GM12878 (cell line): ENCODE measurements around the gene MAP1LC3A. TPM values are rescaled to one million over a fixed set of nuclear protein-coding genes. Genes with fewer than 3 reads are reported as not detected.
A peak's percentile ranks its signal among the peaks of the same experiment; 100 is the strongest.

ENCODE experiments used
- ATAC-seq: fragments of 200-7000 bp; cut with Tn5 transposase; 3 replicates; pipeline ENCODE4 v1.9.1; 2020; ENCODE audit warnings: mild to moderate bottlenecking, moderate library complexity
- BruUV-seq: library from RNA; stranded (reverse); fragments of 400-500 nt; replicated peaks from 2 replicates; lab custom pipeline; 2021; lab: Mats Ljungman, UMichigan
- CTCF ChIA-PET: fragments of 300-600 bp; sonication (Branson Sonifier 250); formaldehyde crosslinking; extraction: SDS; loops from one replicate; lab custom pipeline; 2021; ENCODE audit warnings: inconsistent platforms; lab: Yijun Ruan, JAX
- POLR2A ChIA-PET: fragments of 350-600 bp; formaldehyde crosslinking; extraction: SDS; loops from one replicate; lab custom pipeline; 2021; ENCODE audit warnings: inconsistent platforms; lab: Charles Lee
- RAD21 ChIA-PET: fragments of 300-600 bp; sonication (Branson Sonifier 250); formaldehyde crosslinking; loops from one replicate; lab custom pipeline; 2023; ENCODE audit warnings: antibody characterized with exemption; ENCODE audit not compliant: unreplicated experiment; lab: Charles Lee
- SMC1A ChIA-PET: fragments of 300-600 bp; sonication (Branson Sonifier 250); formaldehyde crosslinking; loops from one replicate; lab custom pipeline; 2023; ENCODE audit not compliant: unreplicated experiment, uncharacterized antibody; lab: Charles Lee
- DNase-seq: peaks from one replicate; pipeline ENCODE4 v3.0.0-alpha.2; 2011; ENCODE audit warnings: low read depth, low spot score
- FAIRE-seq: peaks from 3 replicates; lab custom pipeline; 2011; peaks lifted over from hg19 to GRCh38; lab: Jason Lieb, UNC
- H2AFZ ChIP-seq: 2 replicates; pipeline ENCODE4 v1.6.0; 2011; ENCODE audit warnings: low read depth, low read length, control low read depth; ENCODE audit not compliant: control insufficient read depth
- H3K27ac ChIP-seq: 2 replicates; pipeline ENCODE4 v1.5.1; 2011; ENCODE audit warnings: control low read depth; ENCODE audit not compliant: control insufficient read depth, insufficient read depth
- H3K27me3 ChIP-seq, 2 experiments: replicated peaks in 1 of 2; 2 replicates each; pipeline versions ENCODE4 v1.6.0 to v1.6.1; 2011; ENCODE audit warnings: low read length in 1 of 2; ENCODE audit not compliant: control insufficient read depth in 2 of 2, insufficient read depth in 2 of 2
- H3K36me3 ChIP-seq, 2 experiments: 2 replicates each; pipeline ENCODE4 v1.5.1; 2011; ENCODE audit warnings: low read length in 1 of 2; ENCODE audit not compliant: control insufficient read depth in 2 of 2, insufficient read depth in 2 of 2
- H3K4me1 ChIP-seq: 2 replicates; pipeline ENCODE4 v1.6.1; 2011; ENCODE audit warnings: mild to moderate bottlenecking, low read length, moderate library complexity, mixed read lengths; ENCODE audit not compliant: control insufficient read depth, insufficient read depth
- H3K4me2 ChIP-seq: 2 replicates; pipeline ENCODE4 v1.6.0; 2011; ENCODE audit warnings: control low read depth; ENCODE audit not compliant: control insufficient read depth, insufficient read depth
- H3K4me3 ChIP-seq: fragments of 200-600 bp; sonication (generic); 2 replicates; pipeline ENCODE4 v1.5.1; 2016
- H3K79me2 ChIP-seq: 2 replicates; pipeline ENCODE4 v1.6.0; 2011; ENCODE audit warnings: low read length; ENCODE audit not compliant: control insufficient read depth, insufficient read depth
- H3K9ac ChIP-seq: 2 replicates; pipeline ENCODE4 v1.8.0; 2011; ENCODE audit warnings: low read length, control low read depth, mixed read lengths; ENCODE audit not compliant: control insufficient read depth, insufficient read depth
- H3K9me3 ChIP-seq: replicated peaks from 3 replicates; pipeline ENCODE4 v1.5.1; 2011; ENCODE audit warnings: mild to moderate bottlenecking, low read length; ENCODE audit not compliant: control insufficient read depth, insufficient read depth
- H4K20me1 ChIP-seq: 2 replicates; pipeline ENCODE4 v1.6.0; 2011; ENCODE audit not compliant: control insufficient read depth, insufficient read depth
- CHD4 ChIP-seq: fragments of 200-600 bp; sonication (generic); IDR thresholded peaks from 2 replicates; pipeline ENCODE4 v1.6.1; 2016; ENCODE audit warnings: mild to moderate bottlenecking
- DPF2 ChIP-seq: fragments of 450-650 bp; IDR thresholded peaks from 2 replicates; pipeline ENCODE4 v1.6.1; 2017; ENCODE audit warnings: mild to moderate bottlenecking
- HDAC6 ChIP-seq: fragments of 200-600 bp; sonication (generic); IDR thresholded peaks from one replicate; pipeline ENCODE4 v1.8.0; 2017; ENCODE audit warnings: antibody characterized with exemption; ENCODE audit not compliant: unreplicated experiment
- PAX8 ChIP-seq: fragments of 450-650 bp; IDR thresholded peaks from 2 replicates; pipeline ENCODE4 v1.6.1; 2017; ENCODE audit warnings: mild to moderate bottlenecking, moderate library complexity
- RAD21 ChIP-seq: IDR thresholded peaks from 2 replicates; pipeline ENCODE4 v1.6.1; 2011; ENCODE audit warnings: mild to moderate bottlenecking, low read depth, low read length, moderate library complexity; ENCODE audit not compliant: insufficient read depth
- SKIL ChIP-seq: fragments of 450-650 bp; IDR thresholded peaks from 2 replicates; pipeline ENCODE4 v1.6.1; 2017; ENCODE audit warnings: mild to moderate bottlenecking, low read depth, inconsistent platforms; ENCODE audit not compliant: poor library complexity, severe bottlenecking
- SMC3 ChIP-seq: IDR thresholded peaks from 2 replicates; pipeline ENCODE4 v1.6.1; 2011; ENCODE audit warnings: low read length, improper control_type of control experiment, borderline replicate concordance
- TCF12 ChIP-seq: IDR thresholded peaks from 2 replicates; pipeline ENCODE4 v1.6.1; 2011; ENCODE audit warnings: low read depth, mild to moderate bottlenecking, low read length
- TCF3 ChIP-seq: IDR thresholded peaks from 2 replicates; pipeline ENCODE4 v1.6.1; 2012; ENCODE audit warnings: low read depth, mild to moderate bottlenecking, low read length, borderline replicate concordance; ENCODE audit not compliant: insufficient read depth
- YBX1 ChIP-seq: fragments of 450-650 bp; IDR thresholded peaks from 2 replicates; pipeline ENCODE4 v1.6.1; 2016; ENCODE audit warnings: antibody characterized with exemption
- ZBTB4 ChIP-seq: fragments of 450-650 bp; formaldehyde crosslinking; IDR thresholded peaks from 2 replicates; pipeline ENCODE4 v1.4.0; 2022; ENCODE audit warnings: mild to moderate bottlenecking, moderate library complexity
- WGBS: methylation state at CpG from one replicate; pipeline ENCODE4 v1.1.6; 2016; ENCODE audit warnings: low lambda C conversion rate; ENCODE audit not compliant: insufficient replicate concordance, insufficient coverage; ENCODE audit errors: missing lambda C conversion rate; 5-methylcytosine and 5-hydroxymethylcytosine counted together
- in situ Hi-C: fragments of 300-500 bp; cut with MboI; formaldehyde crosslinking; loops from 9 replicates; pipeline ENCODE4 v1.14.3; 2018; ENCODE audit warnings: mixed read lengths
- intact Hi-C: fragments of 100-400 bp; cut with micrococcal nuclease; formaldehyde crosslinking; loops from one replicate; pipeline ENCODE4 v1.14.2; 2022; ENCODE audit not compliant: unreplicated experiment
- polyA plus RNA-seq, 11 experiments: library from polyadenylated mRNA; depleted of rRNA in 4 of 11; unstranded in 6 of 11; stranded (reverse) in 5 of 11; fragments of >200 nt; fragmentation: Nextera tagmentation in 4 of 11; fragmentation: Illumina TruSeq in 1 of 11; extraction: Ambion mirVana in 4 of 11; extraction: Trizol in 1 of 11; gene quantifications; 1 replicate in 1 of 11; 2 replicates in 10 of 11; pipeline versions ENCODE4 v1.2.1 to v1.2.3, GENCODE V29; 2011 to 2016; ENCODE audit warnings: inconsistent platforms in 2 of 11, missing spikeins in 2 of 11, low read depth in 1 of 11
- total RNA-seq, 4 experiments: library from RNA; depleted of rRNA in 3 of 4; stranded (reverse); fragments of >200 nt in 3 of 4; fragmentation: Illumina TruSeq in 1 of 4; extraction: Trizol in 1 of 4; gene quantifications; 2 replicates each; pipeline versions ENCODE4 v1.2.1 to v1.2.3, GENCODE V29; 2013 to 2021
- TF ChIP-seq, protein P1 (sequence below), 3 experiments: IDR thresholded peaks in 2 of 3; conservative IDR thresholded peaks in 1 of 3; 2 replicates each; pipeline ENCODE4 v1.5.1; 2011; ENCODE audit warnings: low read depth in 3 of 3, low read length in 3 of 3, mild to moderate bottlenecking in 3 of 3, control low read depth in 2 of 3, moderate library complexity in 2 of 3, inconsistent platforms in 1 of 3, mixed read lengths in 1 of 3; ENCODE audit not compliant: control insufficient read depth in 2 of 3, insufficient read depth in 1 of 3; ENCODE audit errors: extremely low read depth in 1 of 3

Gene MAP1LC3A
- total and polyA plus RNA-seq, 10 of the 15 experiments (the other 5 are each of a cell fraction or from before 2014, with no cell fraction given), result 0.27 to 1.2 (median 0.39) TPM; not detected in 4

GRCh38 chr20:34522969-34523871, 35.3 kb upstream of the MAP1LC3A start:
- Histone ChIP-seq H3K9me3 (no peaks in the 10 kb centered on the region), H3K4me3 (no peak overlapping the region), H2AFZ (no peak overlapping the region), H3K9ac (no peak overlapping the region), H3K27ac (no peak overlapping the region), H3K36me3 (peaks cover 8 to 22% of the 10 kb centered on the region in 2 experiments; a peak in 3 of 4 replicates), H3K4me1 (peaks cover 11% of the 10 kb centered on the region), H4K20me1 (peaks cover 4% of the 10 kb centered on the region; the same call in 1 of the 2 replicates), H3K4me2 (no peak overlapping the region), H3K79me2 (peaks cover 37% of the 10 kb centered on the region), H3K27me3 (no peaks in the 10 kb centered on the region)
- 71% methylated on average over 17 of the region's 17 CpGs for WGBS
- intact Hi-C loops, result loop anchor here (1.0 to 10.0 kb wide), 2 partner anchors 211 to 328 kb away; no protein-coding TSS in a partner anchor
- ChIA-PET CTCF (interaction anchor here (0.6 to 6.2 kb wide), 11 partner anchors 11 to 333 kb away, joined by 3 to 57 read pairs (median 4); no protein-coding TSS in a partner anchor), POLR2A (no interaction called here), SMC1A (interaction anchor here (0.9 to 2.0 kb wide), 6 partner anchors 30 to 245 kb away, joined by 3 to 17 read pairs (median 4); no protein-coding TSS in a partner anchor), RAD21 (interaction anchor here (0.7 to 3.7 kb wide), 6 partner anchors 161 to 333 kb away, joined by 3 to 26 read pairs (median 4); partner anchors contain the start of gene ITCH)
- FAIRE-seq (peak; percentile 73), ATAC-seq (peak; percentile 91), DNase-seq (no peak)
- BruUV-seq, result no TSS peak
- in situ Hi-C loops, result no loop called here
- TF ChIP-seq ZBTB4 (CRISPR knock-in tag), result no peak
- peak; percentile 69 for TF ChIP-seq RAD21
- TF ChIP-seq, protein P1, sequence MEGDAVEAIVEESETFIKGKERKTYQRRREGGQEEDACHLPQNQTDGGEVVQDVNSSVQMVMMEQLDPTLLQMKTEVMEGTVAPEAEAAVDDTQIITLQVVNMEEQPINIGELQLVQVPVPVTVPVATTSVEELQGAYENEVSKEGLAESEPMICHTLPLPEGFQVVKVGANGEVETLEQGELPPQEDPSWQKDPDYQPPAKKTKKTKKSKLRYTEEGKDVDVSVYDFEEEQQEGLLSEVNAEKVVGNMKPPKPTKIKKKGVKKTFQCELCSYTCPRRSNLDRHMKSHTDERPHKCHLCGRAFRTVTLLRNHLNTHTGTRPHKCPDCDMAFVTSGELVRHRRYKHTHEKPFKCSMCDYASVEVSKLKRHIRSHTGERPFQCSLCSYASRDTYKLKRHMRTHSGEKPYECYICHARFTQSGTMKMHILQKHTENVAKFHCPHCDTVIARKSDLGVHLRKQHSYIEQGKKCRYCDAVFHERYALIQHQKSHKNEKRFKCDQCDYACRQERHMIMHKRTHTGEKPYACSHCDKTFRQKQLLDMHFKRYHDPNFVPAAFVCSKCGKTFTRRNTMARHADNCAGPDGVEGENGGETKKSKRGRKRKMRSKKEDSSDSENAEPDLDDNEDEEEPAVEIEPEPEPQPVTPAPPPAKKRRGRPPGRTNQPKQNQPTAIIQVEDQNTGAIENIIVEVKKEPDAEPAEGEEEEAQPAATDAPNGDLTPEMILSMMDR (IDR thresholded peaks at IDR 0.05 in 2 of 3, conservative IDR thresholded peaks at IDR 0.05 in 1 of 3; ENCODE audit: control insufficient read depth in 2 of 3, extremely low read depth in 1 of 3, insufficient read depth in 1 of 3, low read depth in 3 of 3, low read length in 3 of 3), result peak; percentile 63 to 75 (median 66)
- no peak for TF ChIP-seq DPF2
- TF ChIP-seq HDAC6, result no peak
- TF ChIP-seq SMC3, result peak; percentile 84
- no peak for TF ChIP-seq YBX1
- TF ChIP-seq SKIL, result no peak
- no peak for TF ChIP-seq PAX8
- TF ChIP-seq TCF3, result peak; percentile 71; the same call in 1 of the 2 replicates
- TF ChIP-seq TCF12, result 0 out of 2 replicates have a peak, but pooled peaks have one; percentile 13
- TF ChIP-seq CHD4, result no peak
